Measurements from ENCODE around the gene ZBTB48. TPM values are rescaled to one million over a fixed set of nuclear protein-coding genes. Genes with fewer than 3 reads are reported as not detected.

ZBTB48 gene
- total RNA-seq, 1 donor from 2014 or later, result 20.0 TPM

DNA sequence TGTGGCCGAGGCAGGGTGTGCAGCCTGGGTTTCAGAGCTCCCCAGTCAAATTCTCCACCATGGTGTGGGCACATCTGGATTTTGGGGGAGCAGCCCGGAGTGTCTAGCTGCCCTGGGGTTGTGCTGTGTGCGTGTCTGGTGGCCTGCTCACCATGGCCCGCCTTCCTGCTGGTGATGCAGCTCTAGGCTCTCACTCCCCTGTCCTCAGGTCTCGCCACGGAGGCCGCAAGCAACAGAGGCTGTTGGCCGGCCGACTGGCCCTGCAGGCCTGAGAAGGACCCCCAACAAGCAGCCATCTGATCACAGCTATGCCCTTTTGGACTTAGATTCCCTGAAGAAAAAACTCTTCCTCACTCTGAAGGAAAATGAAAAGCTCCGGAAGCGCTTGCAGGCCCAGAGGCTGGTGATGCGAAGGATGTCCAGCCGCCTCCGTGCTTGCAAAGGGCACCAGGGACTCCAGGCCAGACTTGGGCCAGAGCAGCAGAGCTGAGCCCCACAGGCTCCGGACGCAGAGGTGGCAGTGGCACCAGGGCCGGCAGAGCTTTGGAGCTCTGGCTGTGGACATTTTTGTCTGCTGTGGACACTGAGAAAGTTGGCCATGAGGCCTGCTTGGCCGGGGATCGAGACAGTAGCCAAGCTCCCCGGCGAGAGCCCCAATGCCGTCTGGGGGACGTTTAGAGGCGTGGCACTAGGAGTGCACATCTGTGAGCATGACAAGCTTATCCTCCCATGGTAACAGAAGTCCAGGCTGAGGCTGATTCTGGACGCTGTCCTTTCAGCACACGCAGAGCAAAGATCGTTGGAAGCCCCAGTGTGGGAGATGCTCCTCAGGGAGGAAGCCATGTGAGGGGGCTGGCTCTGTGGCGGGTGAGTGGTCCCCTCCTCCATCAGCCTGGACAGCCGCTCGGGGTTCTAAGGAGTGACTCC is 53.1 kb downstream of the ZBTB48 start:
- Histone ChIP-seq H3K4me1 (ENCODE audit: insufficient read depth, low read length) (peaks cover under 1% of the 10 kb centered on the region), H3K79me2 (ENCODE audit: insufficient read depth, low read length) (peaks cover 9% of the 10 kb centered on the region), H3K9ac (ENCODE audit: low read length) (no peak overlapping the region), H3K36me3 (ENCODE audit: insufficient read depth, low read length) (peaks cover 8% of the 10 kb centered on the region), H4K20me1 (ENCODE audit: insufficient read depth, low read length) (peaks cover 16% of the 10 kb centered on the region), H2AFZ (ENCODE audit: low read depth, low read length) (no peak overlapping the region), H3K4me2 (ENCODE audit: low read length) (no peak overlapping the region), H3K27ac (ENCODE audit: low read depth, low read length) (no peak overlapping the region), H3K27me3 (ENCODE audit: insufficient read depth, low read length) (no peaks in the 10 kb centered on the region), H3K9me3 (ENCODE audit: insufficient read depth, low read depth, low read length) (no peaks in the 10 kb centered on the region), H3K4me3 (ENCODE audit: insufficient read depth, low read depth, low read length) (no peak overlapping the region)
- H3K4me1 Mint-ChIP-seq (ENCODE audit: low read depth, unreplicated experiment), result no peaks in the 10 kb centered on the region
- H3K4me3 Mint-ChIP-seq (ENCODE audit: unreplicated experiment), result no peak overlapping the region
- TF ChIP-seq EZH2 (IDR thresholded peaks at IDR 0.05; ENCODE audit: insufficient read depth, low read length), result no peak
- TF ChIP-seq, protein P1, sequence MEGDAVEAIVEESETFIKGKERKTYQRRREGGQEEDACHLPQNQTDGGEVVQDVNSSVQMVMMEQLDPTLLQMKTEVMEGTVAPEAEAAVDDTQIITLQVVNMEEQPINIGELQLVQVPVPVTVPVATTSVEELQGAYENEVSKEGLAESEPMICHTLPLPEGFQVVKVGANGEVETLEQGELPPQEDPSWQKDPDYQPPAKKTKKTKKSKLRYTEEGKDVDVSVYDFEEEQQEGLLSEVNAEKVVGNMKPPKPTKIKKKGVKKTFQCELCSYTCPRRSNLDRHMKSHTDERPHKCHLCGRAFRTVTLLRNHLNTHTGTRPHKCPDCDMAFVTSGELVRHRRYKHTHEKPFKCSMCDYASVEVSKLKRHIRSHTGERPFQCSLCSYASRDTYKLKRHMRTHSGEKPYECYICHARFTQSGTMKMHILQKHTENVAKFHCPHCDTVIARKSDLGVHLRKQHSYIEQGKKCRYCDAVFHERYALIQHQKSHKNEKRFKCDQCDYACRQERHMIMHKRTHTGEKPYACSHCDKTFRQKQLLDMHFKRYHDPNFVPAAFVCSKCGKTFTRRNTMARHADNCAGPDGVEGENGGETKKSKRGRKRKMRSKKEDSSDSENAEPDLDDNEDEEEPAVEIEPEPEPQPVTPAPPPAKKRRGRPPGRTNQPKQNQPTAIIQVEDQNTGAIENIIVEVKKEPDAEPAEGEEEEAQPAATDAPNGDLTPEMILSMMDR (IDR thresholded peaks at IDR 0.05; ENCODE audit: insufficient read depth, low read depth, low read length), result no peak
- FAIRE-seq (no peak), DNase-seq (ENCODE audit: low read depth) (no peak)
- no peak overlapping the region for H3K27ac Mint-ChIP-seq (ENCODE audit: unreplicated experiment)
- no peaks in the 10 kb centered on the region for H3K27me3 Mint-ChIP-seq (ENCODE audit: low read depth, unreplicated experiment)
- H3K36me3 Mint-ChIP-seq (ENCODE audit: low read depth, unreplicated experiment), result peaks cover 20% of the 10 kb centered on the region
- no peaks in the 10 kb centered on the region for H3K9me3 Mint-ChIP-seq (ENCODE audit: unreplicated experiment)

DNA sequence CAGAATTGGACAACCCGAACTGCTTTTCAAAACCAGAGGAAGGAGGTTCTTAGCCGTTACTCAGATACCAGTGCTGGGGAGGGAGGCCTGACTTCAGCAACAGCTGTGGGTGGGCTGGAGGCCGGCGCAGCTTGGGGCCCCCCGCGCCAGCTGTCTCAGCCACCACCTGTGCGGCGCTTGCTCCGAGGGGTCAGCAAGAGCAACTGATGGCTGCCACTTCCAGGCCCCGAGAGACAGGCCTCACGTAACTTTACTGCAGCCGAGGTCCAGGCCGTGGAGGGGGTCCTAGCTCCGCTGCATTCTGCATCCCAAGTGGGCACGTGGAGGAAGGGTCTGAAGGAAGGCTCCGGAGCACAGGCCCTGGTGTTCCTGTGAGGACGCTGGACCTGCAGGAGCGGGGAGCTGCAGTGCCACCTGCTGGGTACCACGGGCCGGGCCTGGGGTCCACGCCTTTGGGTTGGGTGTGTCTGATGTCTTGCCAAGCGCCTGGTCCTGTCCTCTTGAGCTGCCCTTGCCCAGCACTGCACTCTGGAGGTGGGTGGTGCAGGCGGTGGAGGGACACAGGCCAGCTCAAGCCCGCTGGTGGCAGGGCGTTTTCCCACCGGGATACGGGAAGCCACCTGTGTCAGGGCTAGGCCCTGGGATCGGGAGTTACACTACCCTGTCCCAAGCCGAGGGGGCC is 54.7 kb downstream of the ZBTB48 start:
- peaks cover 21% of the 10 kb centered on the region for H3K36me3 Mint-ChIP-seq (ENCODE audit: low read depth, unreplicated experiment)
- H3K4me3 ChIP-seq (ENCODE audit: insufficient read depth, low read depth, low read length), result no peak overlapping the region
- no peak overlapping the region for H3K27ac Mint-ChIP-seq (ENCODE audit: unreplicated experiment)
- H3K27me3 ChIP-seq (ENCODE audit: insufficient read depth, low read length), result no peaks in the 10 kb centered on the region
- FAIRE-seq, result no peak
- H3K27me3 Mint-ChIP-seq (ENCODE audit: low read depth, unreplicated experiment), result no peaks in the 10 kb centered on the region
- H3K9ac ChIP-seq (ENCODE audit: low read length), result no peak overlapping the region
- no peaks in the 10 kb centered on the region for H3K4me1 Mint-ChIP-seq (ENCODE audit: low read depth, unreplicated experiment)
- no peak overlapping the region for H2AFZ ChIP-seq (ENCODE audit: low read depth, low read length)
- H3K79me2 ChIP-seq (ENCODE audit: insufficient read depth, low read length), result no peaks in the 10 kb centered on the region
- TF ChIP-seq EZH2 (IDR thresholded peaks at IDR 0.05; ENCODE audit: insufficient read depth, low read length), result no peak
- TF ChIP-seq, protein P1 (IDR thresholded peaks at IDR 0.05; ENCODE audit: insufficient read depth, low read depth, low read length), result peak; percentile 10
- no peak overlapping the region for H3K4me3 Mint-ChIP-seq (ENCODE audit: unreplicated experiment)
- no peak for DNase-seq (ENCODE audit: low read depth)
- peaks cover 5% of the 10 kb centered on the region for H4K20me1 ChIP-seq (ENCODE audit: insufficient read depth, low read length)
- H3K4me1 ChIP-seq (ENCODE audit: insufficient read depth, low read length), result peaks cover 9% of the 10 kb centered on the region
- H3K27ac ChIP-seq (ENCODE audit: low read depth, low read length), result no peak overlapping the region
- no peak overlapping the region for H3K4me2 ChIP-seq (ENCODE audit: low read length)
- H3K9me3 Mint-ChIP-seq (ENCODE audit: unreplicated experiment), result no peaks in the 10 kb centered on the region
- H3K36me3 ChIP-seq (ENCODE audit: insufficient read depth, low read length), result peaks cover 10% of the 10 kb centered on the region
- H3K9me3 ChIP-seq (ENCODE audit: insufficient read depth, low read depth, low read length), result no peaks in the 10 kb centered on the region

All from astrocyte (in vitro differentiated cells and primary cell).